ENCODE results near the gene BLACAT1. TPM values are rescaled to one million over a fixed set of nuclear protein-coding genes. Genes with fewer than 3 reads are reported as not detected.

BLACAT1 gene
- total and polyA plus RNA-seq, 7 donors = not detected

GRCh38 chr1:205447457-205448341, 8.1 kb downstream of the BLACAT1 start:
- no peak for DNase-seq
- WGBS, 3 donors = 50 to 57% (median 52%) methylated on average over 17 to 19 of the region's 19 CpGs
- H3K27me3 ChIP-seq (ENCODE audit: insufficient read depth in 3 of 3, low read length in 2 of 3) = peaks cover 0 to 7% (median 1%) of the 10 kb centered on the region in 3 donors
- no peak overlapping the region for H3K27ac ChIP-seq
- no peak overlapping the region for H3K4me3 ChIP-seq
- H3K9me3 ChIP-seq = no peaks in the 10 kb centered on the region
- ATAC-seq = no peak
- no peak for TF ChIP-seq CTCF (IDR thresholded peaks at IDR 0.05)
- intact Hi-C loops (cut with DNase I) = no loop called here
- no peaks in the 10 kb centered on the region for H3K36me3 ChIP-seq (ENCODE audit: insufficient read depth in 1 of 2, low read depth in 1 of 2)
- peaks cover 21% of the 10 kb centered on the region for H3K4me1 ChIP-seq

- Histone ChIP-seq H3K9me3 (no peaks in the 10 kb centered on the region), H3K4me1 (peaks cover 30% of the 10 kb centered on the region), H3K27me3 (ENCODE audit: insufficient read depth in 3 of 3, low read length in 2 of 3) (no peaks in the 10 kb centered on the region), H3K4me3 (no peak overlapping the region), H3K36me3 (ENCODE audit: insufficient read depth in 1 of 2, low read depth in 1 of 2) (no peaks in the 10 kb centered on the region), H3K27ac (no peak overlapping the region)
- intact Hi-C loops (cut with DNase I) = no loop called here
- ATAC-seq = no peak
- no peak for TF ChIP-seq CTCF (IDR thresholded peaks at IDR 0.05)
- WGBS, 3 donors = 41 to 51% (median 45%) methylated on average over 8 to 9 of the region's 9 CpGs
- no peak for DNase-seq
Observed at GRCh38 chr1:205446828-205447227, 9.0 kb downstream of the BLACAT1 start.

- ATAC-seq (no peak), DNase-seq (no peak)
- H3K27me3 ChIP-seq (ENCODE audit: insufficient read depth in 3 of 3, low read length in 2 of 3) = no peaks in the 10 kb centered on the region
- intact Hi-C loops (cut with DNase I) = no loop called here
- H3K4me1 ChIP-seq = peaks cover 42% of the 10 kb centered on the region
- H3K36me3 ChIP-seq (ENCODE audit: insufficient read depth in 1 of 2, low read depth in 1 of 2) = no peaks in the 10 kb centered on the region
- TF ChIP-seq CTCF (IDR thresholded peaks at IDR 0.05) = no peak
- 45 to 81% (median 56%) methylated on average over 5 of the region's 5 CpGs for WGBS, 3 donors
- no peaks in the 10 kb centered on the region for H3K9me3 ChIP-seq
- no peak overlapping the region for H3K27ac ChIP-seq
- peak overlapping the region; percentile 57 for H3K4me3 ChIP-seq
Observed at GRCh38 chr1:205445646-205445935, 10.3 kb downstream of the BLACAT1 start.

GRCh38 chr1:205444931-205445645, 10.8 kb downstream of the BLACAT1 start:
- no peak for TF ChIP-seq CTCF (IDR thresholded peaks at IDR 0.05)

More at GRCh38 chr1:205444931-205445645, 10.8 kb downstream of the BLACAT1 start:
- H3K4me3 ChIP-seq = peak overlapping the region; percentile 57
- DNase-seq (peak; percentile 37 to 74), ATAC-seq (peak; percentile 56 to 83 (median 70))
- intact Hi-C loops (cut with DNase I) = no loop called here
- H3K27ac ChIP-seq = peak overlapping the region; percentile 46
- H3K27me3 ChIP-seq (ENCODE audit: insufficient read depth in 3 of 3, low read length in 2 of 3) = no peaks in the 10 kb centered on the region
- peaks cover 46% of the 10 kb centered on the region for H3K4me1 ChIP-seq
- H3K9me3 ChIP-seq = no peaks in the 10 kb centered on the region
- H3K36me3 ChIP-seq (ENCODE audit: insufficient read depth in 1 of 2, low read depth in 1 of 2) = no peaks in the 10 kb centered on the region
- WGBS, 3 donors = 26 to 39% (median 37%) methylated on average over 17 to 18 of the region's 18 CpGs

Data from psoas muscle (tissue), 8 donors.